Astrocyte (in vitro differentiated cells and primary cell): ENCODE results near the gene DCUN1D3. TPM values are rescaled to one million over a fixed set of nuclear protein-coding genes. Genes with fewer than 3 reads are reported as not detected.

Experiments
- DNase-seq: peaks from one replicate; pipeline ENCODE4 v3.0.0-alpha.2; 2010; ENCODE audit warnings: low read depth
- FAIRE-seq: peaks from 2 replicates; lab custom pipeline; 2011; peaks lifted over from hg19 to GRCh38; lab: Jason Lieb, UNC
- H2AFZ ChIP-seq: 2 replicates; pipeline ENCODE4 v1.6.0; 2012; ENCODE audit warnings: low read depth, low read length, inconsistent platforms
- H3K27ac ChIP-seq: 2 replicates; pipeline ENCODE4 v1.5.1; 2011; ENCODE audit warnings: low read depth, low read length, inconsistent platforms
- H3K27me3 ChIP-seq: 2 replicates; pipeline ENCODE4 v1.6.0; 2011; ENCODE audit warnings: low read length, inconsistent platforms; ENCODE audit not compliant: insufficient read depth
- H3K36me3 ChIP-seq: 2 replicates; pipeline ENCODE4 v1.5.1; 2011; ENCODE audit warnings: low read length, inconsistent platforms; ENCODE audit not compliant: insufficient read depth
- H3K4me1 ChIP-seq: 2 replicates; pipeline ENCODE4 v1.5.1; 2011; ENCODE audit warnings: low read length, inconsistent platforms; ENCODE audit not compliant: insufficient read depth
- H3K4me2 ChIP-seq: 2 replicates; pipeline ENCODE4 v1.6.0; 2012; ENCODE audit warnings: low read length, inconsistent platforms
- H3K4me3 ChIP-seq: 2 replicates; pipeline ENCODE4 v1.5.1; 2011; ENCODE audit warnings: low read depth, mild to moderate bottlenecking, low read length, inconsistent platforms; ENCODE audit not compliant: insufficient read depth
- H3K79me2 ChIP-seq: 2 replicates; pipeline ENCODE4 v1.6.0; 2012; ENCODE audit warnings: mild to moderate bottlenecking, low read length, inconsistent platforms; ENCODE audit not compliant: insufficient read depth
- H3K9ac ChIP-seq: 2 replicates; pipeline ENCODE4 v1.6.0; 2012; ENCODE audit warnings: mild to moderate bottlenecking, low read length, inconsistent platforms
- H3K9me3 ChIP-seq: 2 replicates; pipeline ENCODE4 v1.5.1; 2012; ENCODE audit warnings: low read depth, mild to moderate bottlenecking, low read length, inconsistent platforms; ENCODE audit not compliant: insufficient read depth
- H4K20me1 ChIP-seq: 2 replicates; pipeline ENCODE4 v1.6.0; 2012; ENCODE audit warnings: low read length, inconsistent platforms; ENCODE audit not compliant: insufficient read depth
- H3K27ac Mint-ChIP-seq: one replicate; pipeline ENCODE4 v1.8.0; 2021; ENCODE audit warnings: mild to moderate bottlenecking, mixed read lengths; ENCODE audit not compliant: unreplicated experiment
- H3K27me3 Mint-ChIP-seq: one replicate; pipeline ENCODE4 v1.8.0; 2021; ENCODE audit warnings: low read depth, mixed read lengths; ENCODE audit not compliant: unreplicated experiment
- H3K36me3 Mint-ChIP-seq: one replicate; pipeline ENCODE4 v1.8.0; 2021; ENCODE audit warnings: low read depth, mixed read lengths; ENCODE audit not compliant: unreplicated experiment
- H3K4me1 Mint-ChIP-seq: one replicate; pipeline ENCODE4 v1.8.0; 2021; ENCODE audit warnings: low read depth, mixed read lengths; ENCODE audit not compliant: unreplicated experiment
- H3K4me3 Mint-ChIP-seq: one replicate; pipeline ENCODE4 v1.8.0; 2021; ENCODE audit warnings: mild to moderate bottlenecking, moderate library complexity, mixed read lengths; ENCODE audit not compliant: unreplicated experiment
- H3K9me3 Mint-ChIP-seq: one replicate; pipeline ENCODE4 v1.8.0; 2021; ENCODE audit warnings: mild to moderate bottlenecking, mixed read lengths; ENCODE audit not compliant: unreplicated experiment
- CTCF ChIP-seq: IDR thresholded peaks from 2 replicates; pipeline ENCODE4 v1.5.1; 2011; ENCODE audit warnings: low read depth, mild to moderate bottlenecking, inconsistent platforms, low read length, moderate library complexity; ENCODE audit not compliant: insufficient read depth
- EZH2 ChIP-seq: IDR thresholded peaks from 2 replicates; pipeline ENCODE4 v1.6.1; 2012; ENCODE audit warnings: mild to moderate bottlenecking, low read length, inconsistent platforms; ENCODE audit not compliant: insufficient read depth
- total RNA-seq: library from RNA; stranded (reverse); gene quantifications from 2 replicates; pipeline ENCODE4 v1.2.1, GENCODE V29; 2021

Gene DCUN1D3
- total RNA-seq, 1 donor from 2014 or later: 34.0 TPM

GRCh38 chr16:20860361-20860760 lies 39.8 kb downstream of the DCUN1D3 start:
- Histone ChIP-seq H3K4me2 (no peak overlapping the region), H3K79me2 (peaks cover 55% of the 10 kb centered on the region), H3K36me3 (peaks cover 7% of the 10 kb centered on the region), H3K27me3 (no peaks in the 10 kb centered on the region), H3K27ac (no peak overlapping the region), H3K4me1 (peaks cover 2% of the 10 kb centered on the region), H3K4me3 (no peak overlapping the region), H3K9ac (no peak overlapping the region), H3K9me3 (no peaks in the 10 kb centered on the region), H2AFZ (no peak overlapping the region), H4K20me1 (peaks cover 9% of the 10 kb centered on the region)
- Mint-ChIP-seq H3K36me3 (peaks cover 21% of the 10 kb centered on the region), H3K4me1 (peaks cover 18% of the 10 kb centered on the region), H3K4me3 (no peak overlapping the region), H3K9me3 (peaks cover 2% of the 10 kb centered on the region), H3K27me3 (no peaks in the 10 kb centered on the region), H3K27ac (no peak overlapping the region)
- TF ChIP-seq EZH2: no peak
- TF ChIP-seq CTCF: no peak
- DNase-seq (no peak), FAIRE-seq (no peak)

- H3K36me3 Mint-ChIP-seq: peaks cover 27% of the 10 kb centered on the region
- H3K79me2 ChIP-seq: peaks cover 49% of the 10 kb centered on the region
- peaks cover 12% of the 10 kb centered on the region for H3K36me3 ChIP-seq
- no peaks in the 10 kb centered on the region for H3K4me1 ChIP-seq
- DNase-seq (no peak), FAIRE-seq (no peak)
- no peaks in the 10 kb centered on the region for H3K27me3 Mint-ChIP-seq
- H3K9me3 Mint-ChIP-seq: peaks cover 2% of the 10 kb centered on the region
- no peaks in the 10 kb centered on the region for H3K27me3 ChIP-seq
- no peaks in the 10 kb centered on the region for H3K9me3 ChIP-seq
- no peak overlapping the region for H2AFZ ChIP-seq
- peaks cover 17% of the 10 kb centered on the region for H3K4me1 Mint-ChIP-seq
- no peak overlapping the region for H3K27ac Mint-ChIP-seq
- no peak overlapping the region for H3K27ac ChIP-seq
- no peak overlapping the region for H3K4me3 Mint-ChIP-seq
- no peak overlapping the region for H3K9ac ChIP-seq
- H3K4me3 ChIP-seq: no peak overlapping the region
- H3K4me2 ChIP-seq: no peak overlapping the region
- no peak for TF ChIP-seq EZH2
- TF ChIP-seq CTCF: no peak
- peaks cover 9% of the 10 kb centered on the region for H4K20me1 ChIP-seq
Measured at GRCh38 chr16:20859699-20860098, 40.5 kb downstream of the DCUN1D3 start.

- Mint-ChIP-seq H3K27me3 (no peaks in the 10 kb centered on the region), H3K36me3 (peaks cover 29% of the 10 kb centered on the region), H3K9me3 (peaks cover 2% of the 10 kb centered on the region), H3K4me3 (no peak overlapping the region), H3K4me1 (peaks cover 16% of the 10 kb centered on the region), H3K27ac (no peak overlapping the region)
- H3K4me3 ChIP-seq: no peak overlapping the region
- peaks cover 9% of the 10 kb centered on the region for H4K20me1 ChIP-seq
- H3K4me1 ChIP-seq: peaks cover 3% of the 10 kb centered on the region
- H3K4me2 ChIP-seq: no peak overlapping the region
- no peak overlapping the region for H3K27ac ChIP-seq
- no peaks in the 10 kb centered on the region for H3K27me3 ChIP-seq
- no peaks in the 10 kb centered on the region for H3K9me3 ChIP-seq
- H3K79me2 ChIP-seq: peaks cover 44% of the 10 kb centered on the region
- peaks cover 12% of the 10 kb centered on the region for H3K36me3 ChIP-seq
- H3K9ac ChIP-seq: no peak overlapping the region
- no peak overlapping the region for H2AFZ ChIP-seq
- TF ChIP-seq EZH2: no peak
- no peak for TF ChIP-seq CTCF
- DNase-seq (no peak), FAIRE-seq (no peak)
Measured at GRCh38 chr16:20859229-20859628, 40.9 kb downstream of the DCUN1D3 start.
